ENCODE data around the gene CHMP1B.

GRCh38 chr18:11886577-11887110 lies 35.4 kb downstream of the CHMP1B start:
- TF ChIP-seq CTCF (IDR thresholded peaks at IDR 0.05) (no peak), POLR2A (IDR thresholded peaks at IDR 0.05) (no peak)
